ENCODE data around the gene PTPRT. TPM values are rescaled to one million over a fixed set of nuclear protein-coding genes. Genes with fewer than 3 reads are reported as not detected.
A peak's percentile ranks its signal among the peaks of the same experiment; 100 is the strongest.

The PTPRT gene
- total and polyA plus RNA-seq, 4 donors: 0.03 to 0.19 (median 0.18) TPM; not detected in 1

DNA sequence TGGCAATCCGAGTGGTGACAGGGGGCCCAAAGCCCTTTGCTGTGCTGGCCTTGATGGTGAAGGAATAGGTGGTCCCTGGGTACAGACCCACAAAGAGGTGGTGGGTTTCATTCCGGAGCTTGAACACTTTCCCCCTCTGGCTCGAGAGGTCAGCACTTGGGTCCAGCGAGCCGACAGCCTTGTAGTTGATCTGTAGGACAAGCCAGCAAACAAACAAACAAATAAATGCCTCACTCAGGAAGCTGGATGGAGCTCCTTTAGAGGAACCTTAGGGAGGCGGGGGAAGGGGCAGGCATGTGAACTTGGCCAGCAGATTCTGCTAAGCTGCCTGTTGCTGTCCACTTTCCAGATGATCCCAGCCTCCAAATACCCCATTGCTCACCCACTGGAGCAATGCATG lies 837.6 kb downstream of the PTPRT start:
- 71 to 74% methylated on average over 6 of the region's 6 CpGs for WGBS, 2 donors
- no peak for DNase-seq

DNA sequence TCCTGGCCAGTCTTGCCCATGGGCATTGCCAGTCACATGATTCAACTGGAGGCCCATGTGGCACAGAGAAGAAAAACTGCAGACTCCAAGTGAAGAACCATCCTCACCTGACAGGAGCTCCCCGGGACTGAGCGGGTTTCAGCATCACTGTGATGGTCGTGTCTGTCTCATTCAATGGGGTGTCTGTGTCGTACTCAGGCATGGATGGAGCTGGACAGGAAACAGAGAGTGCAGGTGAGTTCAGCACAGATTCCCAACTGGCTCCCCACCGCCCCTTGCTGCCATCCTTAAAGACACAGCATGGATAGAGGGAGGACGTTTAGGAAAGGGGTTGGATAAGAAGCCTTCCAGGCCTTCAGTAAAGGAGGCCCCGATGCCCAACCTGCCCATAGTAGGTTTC lies 839.2 kb downstream of the PTPRT start:
- Histone ChIP-seq H3K27ac (ENCODE audit: low read depth in 1 of 2, low read length in 2 of 2) (no peak overlapping the region), H3K4me1 (ENCODE audit: control insufficient read depth in 1 of 2, insufficient read depth in 2 of 2, low read length in 2 of 2) (no peaks in the 10 kb centered on the region), H3K4me3 (ENCODE audit: low read length in 2 of 2) (no peak overlapping the region), H3K27me3 (ENCODE audit: control insufficient read depth in 1 of 2, insufficient read depth in 2 of 2, low read length in 1 of 2) (no peaks in the 10 kb centered on the region), H3K9me3 (ENCODE audit: control insufficient read depth, low read length) (no peaks in the 10 kb centered on the region), H3K36me3 (ENCODE audit: control insufficient read depth in 1 of 2, insufficient read depth in 2 of 2, low read length in 1 of 2) (no peaks in the 10 kb centered on the region)
- ATAC-seq (ENCODE audit: low FRiP score): no peak
- intact Hi-C loops (cut with DNase I): no loop called here
- no peak for DNase-seq
- 86 to 87% methylated on average over 7 of the region's 7 CpGs for WGBS, 2 donors

More for the DNA sequence above, 837.6 kb downstream of the PTPRT start:
- Histone ChIP-seq H3K36me3 (ENCODE audit: control insufficient read depth in 1 of 2, insufficient read depth in 2 of 2, low read length in 1 of 2) (no peaks in the 10 kb centered on the region), H3K4me1 (ENCODE audit: control insufficient read depth in 1 of 2, insufficient read depth in 2 of 2, low read length in 2 of 2) (no peaks in the 10 kb centered on the region), H3K27ac (ENCODE audit: low read depth in 1 of 2, low read length in 2 of 2) (no peak overlapping the region), H3K27me3 (ENCODE audit: control insufficient read depth in 1 of 2, insufficient read depth in 2 of 2, low read length in 1 of 2) (no peaks in the 10 kb centered on the region), H3K9me3 (ENCODE audit: control insufficient read depth, low read length) (no peaks in the 10 kb centered on the region), H3K4me3 (ENCODE audit: low read length in 2 of 2) (no peak overlapping the region)
- intact Hi-C loops (cut with DNase I): no loop called here
- ATAC-seq (ENCODE audit: low FRiP score): no peak

DNA sequence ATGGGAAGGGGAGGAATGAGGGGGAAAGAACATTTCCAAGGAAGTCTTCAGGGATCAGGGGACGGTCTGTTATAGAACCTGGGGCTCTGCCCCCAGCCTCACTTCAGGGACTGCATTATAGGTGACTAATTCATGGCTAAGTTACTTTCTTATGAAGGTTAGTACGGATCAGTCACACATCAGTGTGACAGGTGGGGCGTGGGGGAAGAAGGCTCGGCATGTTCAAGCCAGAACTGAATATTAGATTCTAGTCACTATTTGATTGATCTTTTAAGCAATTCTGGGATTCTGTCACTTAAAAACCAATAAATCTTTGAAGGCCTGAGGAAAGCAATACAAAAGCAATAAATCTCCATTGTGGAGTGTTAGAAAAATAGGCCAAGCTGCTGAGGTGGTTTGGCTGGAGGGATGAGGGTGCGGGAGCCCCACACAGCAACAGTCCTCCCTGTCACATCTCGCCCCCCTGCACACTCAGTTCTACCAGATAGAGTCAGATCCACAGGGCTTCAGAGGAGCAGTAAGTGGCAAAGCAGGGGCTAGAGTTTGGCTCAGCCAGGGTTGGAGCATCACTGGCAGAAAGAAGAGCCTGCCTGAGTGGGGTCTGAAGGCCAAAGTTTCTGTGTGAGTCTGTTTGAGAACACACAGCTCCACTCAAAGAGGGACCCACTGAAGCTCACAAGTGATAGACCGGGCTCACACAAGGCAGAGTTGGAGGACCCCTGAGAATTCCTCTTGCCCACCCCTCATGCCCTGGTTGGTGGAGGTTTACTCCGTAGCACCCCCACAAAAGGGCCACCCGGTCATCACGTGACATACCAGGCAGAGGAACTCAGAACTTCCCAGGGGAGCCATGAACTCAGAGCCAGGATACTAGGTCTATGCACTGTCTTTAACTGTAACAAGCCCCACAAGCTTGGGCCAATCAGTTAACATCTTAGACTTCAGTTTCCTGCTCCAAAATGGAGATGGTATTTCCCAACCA lies 843.2 kb downstream of the PTPRT start:
- WGBS, 2 donors: 90 to 91% methylated on average over 10 of the region's 10 CpGs
- ATAC-seq (ENCODE audit: low FRiP score): no peak
- Histone ChIP-seq H3K9me3 (ENCODE audit: control insufficient read depth, low read length) (no peaks in the 10 kb centered on the region), H3K4me1 (ENCODE audit: control insufficient read depth in 1 of 2, insufficient read depth in 2 of 2, low read length in 2 of 2) (no peaks in the 10 kb centered on the region), H3K27me3 (ENCODE audit: control insufficient read depth in 1 of 2, insufficient read depth in 2 of 2, low read length in 1 of 2) (no peaks in the 10 kb centered on the region), H3K4me3 (ENCODE audit: low read length in 2 of 2) (no peak overlapping the region), H3K27ac (ENCODE audit: low read depth in 1 of 2, low read length in 2 of 2) (no peak overlapping the region), H3K36me3 (ENCODE audit: control insufficient read depth in 1 of 2, insufficient read depth in 2 of 2, low read length in 1 of 2) (no peaks in the 10 kb centered on the region)
- intact Hi-C loops (cut with DNase I): no loop called here
- no peak for DNase-seq

DNA sequence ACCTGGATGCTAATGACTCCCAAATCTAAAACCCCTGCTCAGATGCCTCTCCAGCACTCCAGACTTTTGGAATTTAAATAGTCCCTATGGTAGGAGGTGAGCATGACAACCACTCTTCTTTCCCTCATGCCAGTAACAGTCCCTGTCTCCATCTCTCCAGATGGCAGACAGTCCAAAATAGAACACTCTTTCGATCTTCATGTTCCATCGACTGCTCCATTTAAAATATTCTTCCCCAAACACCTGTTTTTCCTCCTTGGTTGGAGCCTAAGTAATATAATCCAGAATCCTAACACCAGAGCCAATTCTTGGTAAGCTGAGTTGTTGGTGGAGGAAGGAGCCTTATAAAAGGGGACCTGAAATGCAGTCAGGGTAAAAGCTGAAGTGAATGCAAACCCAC lies 848.1 kb downstream of the PTPRT start:
- Histone ChIP-seq H3K4me3 (ENCODE audit: low read length in 2 of 2) (no peak overlapping the region), H3K9me3 (ENCODE audit: control insufficient read depth, low read length) (no peaks in the 10 kb centered on the region), H3K27ac (ENCODE audit: low read depth in 1 of 2, low read length in 2 of 2) (no peak overlapping the region), H3K4me1 (ENCODE audit: control insufficient read depth in 1 of 2, insufficient read depth in 2 of 2, low read length in 2 of 2) (no peaks in the 10 kb centered on the region), H3K27me3 (ENCODE audit: control insufficient read depth in 1 of 2, insufficient read depth in 2 of 2, low read length in 1 of 2) (no peaks in the 10 kb centered on the region), H3K36me3 (ENCODE audit: control insufficient read depth in 1 of 2, insufficient read depth in 2 of 2, low read length in 1 of 2) (no peaks in the 10 kb centered on the region)
- WGBS, 2 donors: 93 to 99% methylated on average over 2 of the region's 2 CpGs
- intact Hi-C loops (cut with DNase I): no loop called here
- DNase-seq: no peak
- no peak for ATAC-seq (ENCODE audit: low FRiP score)

DNA sequence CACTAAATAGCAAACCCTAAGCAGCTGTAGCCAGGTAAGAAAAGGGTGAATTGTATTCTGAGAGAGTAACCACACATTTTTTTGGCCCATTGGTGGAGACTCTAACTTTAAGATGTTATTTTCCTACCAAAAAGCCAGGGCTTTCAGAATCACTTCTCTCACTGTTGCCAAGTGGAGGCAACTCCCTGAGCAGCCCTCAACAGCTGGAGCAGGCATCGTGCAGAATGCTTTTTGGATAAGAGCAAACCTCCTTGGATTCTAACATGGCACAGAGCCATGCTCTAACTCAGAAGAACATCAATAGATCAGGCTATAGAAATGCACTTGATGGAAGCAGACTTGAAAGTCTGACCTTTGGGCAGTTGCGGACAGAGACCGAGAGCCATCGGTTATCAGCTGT lies 849.3 kb downstream of the PTPRT start:
- no peak for ATAC-seq (ENCODE audit: low FRiP score)
- H3K4me1 ChIP-seq (ENCODE audit: control insufficient read depth in 1 of 2, insufficient read depth in 2 of 2, low read length in 2 of 2): no peaks in the 10 kb centered on the region
- H3K27me3 ChIP-seq (ENCODE audit: control insufficient read depth in 1 of 2, insufficient read depth in 2 of 2, low read length in 1 of 2): no peaks in the 10 kb centered on the region
- H3K36me3 ChIP-seq (ENCODE audit: control insufficient read depth in 1 of 2, insufficient read depth in 2 of 2, low read length in 1 of 2): no peaks in the 10 kb centered on the region
- intact Hi-C loops (cut with DNase I): no loop called here
- H3K27ac ChIP-seq (ENCODE audit: low read depth in 1 of 2, low read length in 2 of 2): no peak overlapping the region
- DNase-seq: no peak
- no peak overlapping the region for H3K4me3 ChIP-seq (ENCODE audit: low read length in 2 of 2)
- WGBS, 2 donors: 79 to 82% methylated on average over 4 of the region's 4 CpGs
- no peaks in the 10 kb centered on the region for H3K9me3 ChIP-seq (ENCODE audit: control insufficient read depth, low read length)

DNA sequence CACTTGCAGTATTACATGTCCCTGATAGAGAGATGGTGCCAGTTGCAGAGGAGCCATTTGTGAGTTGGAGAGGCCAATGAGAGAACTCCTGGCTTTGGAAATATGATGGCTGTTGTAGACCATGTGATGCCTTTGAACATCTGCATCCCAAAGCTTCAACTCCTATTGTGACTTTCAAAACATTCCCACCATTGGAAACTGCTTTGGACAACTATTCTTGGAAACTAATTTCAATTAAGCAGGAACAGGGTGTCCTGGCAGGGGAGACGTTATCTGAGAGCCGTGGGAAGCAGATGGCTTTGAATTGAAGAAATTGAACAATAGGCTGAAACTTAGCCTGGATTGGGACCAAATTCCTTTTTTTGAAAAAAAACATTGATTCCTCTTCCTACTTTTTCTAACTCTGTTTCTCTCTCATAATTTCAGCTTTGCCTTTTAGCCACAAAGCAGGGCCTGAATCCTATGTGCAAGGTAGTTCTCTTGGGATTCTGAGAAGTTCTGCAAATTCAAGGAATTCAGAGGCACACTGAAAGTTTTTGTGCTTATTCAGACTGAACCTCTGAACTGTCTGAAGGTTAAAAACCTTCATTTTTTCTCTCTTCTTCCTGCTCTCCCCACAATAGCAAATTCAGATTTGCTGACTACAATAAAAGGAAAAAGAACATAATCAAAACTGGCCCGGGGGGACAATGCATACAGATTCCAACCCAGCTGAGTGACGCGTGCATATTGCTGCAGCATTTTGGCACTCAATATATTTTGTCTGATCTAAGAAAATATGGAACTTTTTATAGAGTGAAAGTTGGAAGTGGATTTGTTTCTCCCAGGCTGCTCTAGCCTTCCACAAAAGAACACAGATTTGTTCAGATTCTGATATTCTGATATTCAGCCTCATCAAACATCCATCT lies 851.2 kb downstream of the PTPRT start:
- ATAC-seq (ENCODE audit: low FRiP score) (peak; percentile 44), DNase-seq (no peak)
- Histone ChIP-seq H3K4me1 (ENCODE audit: control insufficient read depth in 1 of 2, insufficient read depth in 2 of 2, low read length in 2 of 2) (no peaks in the 10 kb centered on the region), H3K27me3 (ENCODE audit: control insufficient read depth in 1 of 2, insufficient read depth in 2 of 2, low read length in 1 of 2) (no peaks in the 10 kb centered on the region), H3K36me3 (ENCODE audit: control insufficient read depth in 1 of 2, insufficient read depth in 2 of 2, low read length in 1 of 2) (no peaks in the 10 kb centered on the region), H3K4me3 (ENCODE audit: low read length in 2 of 2) (no peak overlapping the region), H3K9me3 (ENCODE audit: control insufficient read depth, low read length) (no peaks in the 10 kb centered on the region), H3K27ac (ENCODE audit: low read depth in 1 of 2, low read length in 2 of 2) (no peak overlapping the region)
- 8% methylated on average over 5 of the region's 5 CpGs for WGBS, 2 donors
- intact Hi-C loops (cut with DNase I): no loop called here

DNA sequence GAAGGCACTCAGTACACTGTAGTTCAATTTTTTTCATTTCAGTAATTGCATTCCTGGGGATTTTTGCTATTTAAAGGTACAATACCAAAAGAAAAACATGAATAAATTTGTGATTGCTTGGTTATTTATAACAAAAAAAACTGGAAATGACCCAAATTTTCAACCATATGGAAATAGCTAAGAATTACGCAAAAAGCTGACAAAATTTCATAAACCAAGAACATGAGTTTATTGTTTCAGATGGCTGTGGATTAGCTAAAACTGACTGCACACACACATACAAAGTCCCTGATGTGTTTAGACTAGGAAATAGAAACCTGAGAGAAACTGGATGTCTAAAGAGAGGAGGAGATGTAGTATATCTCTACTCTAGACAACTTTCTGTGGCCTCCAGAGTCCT lies 853.1 kb downstream of the PTPRT start:
- intact Hi-C loops (cut with DNase I): no loop called here

DNA sequence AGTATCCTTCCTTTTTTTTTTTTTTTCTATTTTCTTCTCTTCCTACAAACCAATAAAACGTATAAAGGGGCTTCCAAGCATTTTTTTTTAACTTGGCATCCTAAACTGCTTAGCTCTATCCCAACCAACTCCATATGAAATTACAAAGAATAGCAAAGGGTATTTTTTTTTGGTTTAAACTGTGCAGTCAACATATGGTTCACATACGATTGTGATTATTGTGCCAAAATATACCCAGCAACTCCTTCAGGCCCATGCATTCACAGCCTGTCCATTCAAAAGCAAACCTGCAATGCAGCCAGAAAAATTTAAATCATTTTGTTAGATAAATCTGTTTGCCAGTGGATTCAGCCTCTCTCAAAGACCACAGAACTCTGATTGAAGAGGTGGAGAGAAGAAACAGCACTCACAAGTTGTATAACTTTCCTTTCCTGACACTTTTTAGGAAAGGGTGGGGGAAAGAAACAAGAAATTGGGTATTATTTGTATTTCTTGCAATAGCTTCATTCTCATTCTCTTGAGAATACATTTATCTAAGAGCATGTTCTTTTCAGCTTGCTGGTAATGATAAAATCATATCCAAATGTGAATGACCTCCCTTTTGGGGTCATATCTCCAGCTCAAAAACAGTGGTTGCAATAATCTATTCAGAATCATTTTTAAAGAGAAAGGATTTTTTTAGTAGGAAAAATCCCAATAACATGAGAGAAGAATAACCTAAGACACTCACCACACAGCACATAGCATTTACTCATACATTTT lies 870.3 kb downstream of the PTPRT start:
- H3K27me3 ChIP-seq (ENCODE audit: control insufficient read depth in 1 of 2, insufficient read depth in 2 of 2, low read length in 1 of 2): no peaks in the 10 kb centered on the region
- ATAC-seq (ENCODE audit: low FRiP score): no peak
- no peak for DNase-seq
- H3K9me3 ChIP-seq (ENCODE audit: control insufficient read depth, low read length): no peaks in the 10 kb centered on the region
- no peaks in the 10 kb centered on the region for H3K36me3 ChIP-seq (ENCODE audit: control insufficient read depth in 1 of 2, insufficient read depth in 2 of 2, low read length in 1 of 2)
- 47 to 52% methylated on average over 2 of the region's 2 CpGs for WGBS, 2 donors
- H3K4me1 ChIP-seq (ENCODE audit: control insufficient read depth in 1 of 2, insufficient read depth in 2 of 2, low read length in 2 of 2): no peaks in the 10 kb centered on the region
- H3K27ac ChIP-seq (ENCODE audit: low read depth in 1 of 2, low read length in 2 of 2): no peak overlapping the region
- intact Hi-C loops (cut with DNase I): no loop called here
- H3K4me3 ChIP-seq (ENCODE audit: low read length in 2 of 2): no peak overlapping the region

More for the DNA sequence above, 853.1 kb downstream of the PTPRT start:
- no peaks in the 10 kb centered on the region for H3K36me3 ChIP-seq (ENCODE audit: control insufficient read depth in 1 of 2, insufficient read depth in 2 of 2, low read length in 1 of 2)
- no peak overlapping the region for H3K4me3 ChIP-seq (ENCODE audit: low read length in 2 of 2)
- H3K4me1 ChIP-seq (ENCODE audit: control insufficient read depth in 1 of 2, insufficient read depth in 2 of 2, low read length in 2 of 2): no peaks in the 10 kb centered on the region
- WGBS, 2 donors: 63% methylated on average over 1 of the region's 1 CpG
- H3K27me3 ChIP-seq (ENCODE audit: control insufficient read depth in 1 of 2, insufficient read depth in 2 of 2, low read length in 1 of 2): no peaks in the 10 kb centered on the region
- no peaks in the 10 kb centered on the region for H3K9me3 ChIP-seq (ENCODE audit: control insufficient read depth, low read length)
- no peak for DNase-seq
- H3K27ac ChIP-seq (ENCODE audit: low read depth in 1 of 2, low read length in 2 of 2): no peak overlapping the region
- ATAC-seq (ENCODE audit: low FRiP score): no peak

Data from aorta (tissue), 5 donors.